Naive B cell (primary cell): ENCODE measurements around the gene MYG1. TPM values are rescaled to one million over a fixed set of nuclear protein-coding genes. Genes with fewer than 3 reads are reported as not detected.
"Not testable (repeated sequence)": the region's sequence is repeated elsewhere in the genome, so short reads cannot be mapped to it uniquely, and the experiment has no call there.

Experiments
- ATAC-seq, 2 donors: fragments of 150-1000 bp; cut with Tn5 transposase; 2 replicates each; pipeline ENCODE4 v1.10.0; 2021; ENCODE audit warnings: low read depth in 2 of 2, mild to moderate bottlenecking in 2 of 2, moderate library complexity in 2 of 2
- DNase-seq: peaks from one replicate; pipeline ENCODE4 v3.0.0; 2022
- H3K27ac Mint-ChIP-seq, 6 donors: one replicate each; pipeline ENCODE4 v1.8.0; 2020 to 2022; ENCODE audit warnings: mild to moderate bottlenecking in 6 of 6, mixed read lengths in 6 of 6, moderate library complexity in 5 of 6, inconsistent platforms in 2 of 6
- H3K27me3 Mint-ChIP-seq, 3 donors: one replicate each; pipeline ENCODE4 v1.8.0; 2021 to 2022; ENCODE audit warnings: mixed read lengths in 3 of 3, mild to moderate bottlenecking in 1 of 3
- H3K36me3 Mint-ChIP-seq, 2 donors: one replicate each; pipeline ENCODE4 v1.8.0; 2020 to 2022; ENCODE audit warnings: mixed read lengths in 2 of 2, inconsistent platforms in 1 of 2, mild to moderate bottlenecking in 1 of 2
- H3K4me1 Mint-ChIP-seq, 3 donors: one replicate each; pipeline ENCODE4 v1.8.0; 2020 to 2022; ENCODE audit warnings: mixed read lengths in 3 of 3, inconsistent platforms in 1 of 3, mild to moderate bottlenecking in 1 of 3, moderate library complexity in 1 of 3
- H3K4me3 Mint-ChIP-seq, 8 donors: one replicate each; pipeline ENCODE4 v1.8.0; 2020 to 2022; ENCODE audit warnings: mild to moderate bottlenecking in 8 of 8, mixed read lengths in 8 of 8, moderate library complexity in 8 of 8, inconsistent platforms in 2 of 8
- H3K9me3 Mint-ChIP-seq, 7 donors: one replicate each; pipeline ENCODE4 v1.8.0; 2020 to 2022; ENCODE audit warnings: mixed read lengths in 7 of 7, mild to moderate bottlenecking in 5 of 7, inconsistent platforms in 2 of 7, moderate library complexity in 1 of 7
- polyA plus RNA-seq, 6 donors: library from polyadenylated mRNA; unstranded; fragments of 300-500 nt; fragmentation: Illumina TruSeq; gene quantifications; one replicate each; pipeline ENCODE4 v1.2.3, GENCODE V29; 2021; ENCODE audit warnings: low read depth in 6 of 6

The MYG1 gene
- polyA plus RNA-seq, 6 donors from 2014 or later, result 52.3 to 94.2 (median 60.4) TPM

GRCh38 chr12:53324779-53325510, 25.4 kb downstream of the MYG1 start:
- Mint-ChIP-seq H3K4me3 (peak overlapping the region; percentile 85 to 99 (median 94)), H3K36me3 (peaks cover 0 to 4% of the 10 kb centered on the region in 2 donors), H3K4me1 (peaks cover 31 to 47% (median 43%) of the 10 kb centered on the region in 3 donors), H3K27me3 (peaks cover 8 to 23% (median 18%) of the 10 kb centered on the region in 3 donors), H3K27ac (peak overlapping the region; percentile 93 to 99 (median 97)), H3K9me3 (no peaks in the 10 kb centered on the region)
- DNase-seq (peak; percentile 81), ATAC-seq (peak; percentile 58)

DNA sequence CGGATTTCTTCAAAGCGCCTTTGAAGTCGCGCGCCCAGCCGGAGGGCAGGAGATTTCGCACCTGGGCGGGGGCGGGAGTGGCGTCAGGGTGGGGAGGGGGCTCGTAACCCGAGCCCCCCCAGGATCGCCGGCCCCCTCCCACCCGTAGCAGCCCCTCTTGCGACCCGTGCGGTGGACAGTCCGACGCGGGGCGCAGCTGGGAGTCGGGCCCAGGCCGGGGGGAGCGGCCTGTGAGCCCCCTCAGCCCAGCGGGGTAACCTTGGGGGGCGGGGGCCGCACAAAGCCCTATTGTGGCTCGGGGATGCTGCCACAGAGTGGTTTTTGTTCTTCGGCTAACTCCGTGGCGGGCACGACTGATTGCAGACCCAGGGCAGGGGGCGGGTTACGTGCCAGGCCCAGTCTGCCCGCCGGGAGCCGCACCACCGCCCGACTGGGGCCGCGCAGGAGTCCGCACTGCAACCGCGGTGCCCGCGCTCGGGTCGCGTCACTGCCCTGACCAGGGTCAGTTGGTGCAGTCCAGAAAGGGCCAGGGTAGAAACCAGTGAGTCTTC, 26.1 kb downstream of the MYG1 start:
- Mint-ChIP-seq H3K36me3 (peaks cover 0 to 4% of the 10 kb centered on the region in 2 donors), H3K4me1 (peaks cover 25 to 42% (median 37%) of the 10 kb centered on the region in 3 donors), H3K27me3 (peaks cover 8 to 24% (median 23%) of the 10 kb centered on the region in 3 donors), H3K9me3 (no peaks in the 10 kb centered on the region), H3K27ac (peak overlapping the region in 1 of 6 donors; percentile 93), H3K4me3 (peak overlapping the region; percentile 85 to 99 (median 92))
- DNase-seq (no peak), ATAC-seq (no peak)

- Mint-ChIP-seq H3K36me3 (no peaks in the 10 kb centered on the region), H3K4me1 (peaks cover 16 to 31% (median 26%) of the 10 kb centered on the region in 3 donors), H3K27ac (peak overlapping the region in 2 of 6 donors; percentile 24 to 82), H3K4me3 (peak overlapping the region; percentile 79 to 91 (median 87)), H3K27me3 (peaks cover 8 to 28% (median 24%) of the 10 kb centered on the region in 3 donors), H3K9me3 (no peaks in the 10 kb centered on the region)
- no peak for DNase-seq
- ATAC-seq, result no peak
These were observed 27.1 kb downstream of the MYG1 start for GRCh38 chr12:53326460-53327185.

DNA sequence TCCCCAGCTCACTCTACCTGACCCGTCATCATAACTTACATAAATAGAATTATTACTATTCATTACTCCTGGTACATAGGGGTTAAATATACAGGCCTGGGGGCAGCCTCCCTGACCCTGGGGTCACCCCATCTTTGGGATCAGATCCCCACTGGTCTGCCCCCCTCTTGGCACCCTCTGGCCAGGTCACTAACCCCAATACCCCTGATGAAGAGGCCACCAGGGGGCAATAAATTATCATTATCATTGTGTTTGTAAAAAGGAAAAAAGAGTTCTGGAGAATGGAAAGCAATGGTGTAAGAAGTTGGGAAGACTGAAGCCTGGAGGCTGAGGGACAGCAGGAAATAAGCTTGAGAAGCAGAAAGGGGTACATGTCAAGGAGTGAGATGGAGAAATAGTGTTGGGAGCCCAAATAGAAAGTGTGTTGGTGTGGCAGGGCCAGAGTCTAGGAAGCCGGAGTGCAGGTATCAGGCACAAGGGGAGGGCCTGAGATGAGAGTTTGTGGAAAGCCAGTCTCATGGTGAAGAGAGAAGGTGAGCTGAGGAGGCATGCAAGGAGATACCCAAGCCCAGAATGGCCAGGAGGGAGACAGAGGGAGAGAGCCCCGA, 28.0 kb downstream of the MYG1 start:
- ATAC-seq (no peak), DNase-seq (no peak)
- peaks cover 16 to 27% (median 24%) of the 10 kb centered on the region in 3 donors for H3K4me1 Mint-ChIP-seq
- peak overlapping the region in 6 of 8 donors; percentile 2 to 89 (median 74) for H3K4me3 Mint-ChIP-seq
- no peaks in the 10 kb centered on the region for H3K9me3 Mint-ChIP-seq
- peaks cover 8 to 37% (median 33%) of the 10 kb centered on the region in 3 donors for H3K27me3 Mint-ChIP-seq
- no peaks in the 10 kb centered on the region for H3K36me3 Mint-ChIP-seq
- peak overlapping the region in 1 of 6 donors; percentile 63 for H3K27ac Mint-ChIP-seq

DNA sequence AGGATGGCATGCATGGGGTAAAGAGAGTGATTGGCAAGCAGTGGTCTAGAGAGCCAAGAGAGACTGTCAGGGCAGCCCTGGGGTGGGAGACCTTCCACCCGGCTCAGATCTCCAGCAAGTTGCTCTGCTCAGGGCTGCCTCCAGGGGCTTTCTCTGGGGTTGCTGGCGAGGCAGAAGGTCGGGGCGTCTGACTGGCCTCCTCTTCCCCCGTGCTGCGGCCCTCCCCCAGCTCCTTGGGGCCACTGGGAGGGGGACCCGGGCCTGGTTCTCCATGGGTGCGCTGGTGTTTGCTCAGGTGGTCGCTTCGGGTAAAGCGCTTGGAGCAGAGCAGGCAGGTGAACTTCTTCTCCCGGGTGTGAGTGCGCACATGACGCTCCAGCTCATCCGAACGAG, 28.5 kb downstream of the MYG1 start:
- peaks cover 8 to 39% (median 37%) of the 10 kb centered on the region in 3 donors for H3K27me3 Mint-ChIP-seq
- no peak for DNase-seq
- no peaks in the 10 kb centered on the region for H3K9me3 Mint-ChIP-seq
- ATAC-seq, result no peak
- peak overlapping the region in 1 of 8 donors; percentile 37 for H3K4me3 Mint-ChIP-seq
- peaks cover 16 to 24% (median 23%) of the 10 kb centered on the region in 3 donors for H3K4me1 Mint-ChIP-seq
- H3K27ac Mint-ChIP-seq, result no peak overlapping the region
- no peaks in the 10 kb centered on the region for H3K36me3 Mint-ChIP-seq

DNA sequence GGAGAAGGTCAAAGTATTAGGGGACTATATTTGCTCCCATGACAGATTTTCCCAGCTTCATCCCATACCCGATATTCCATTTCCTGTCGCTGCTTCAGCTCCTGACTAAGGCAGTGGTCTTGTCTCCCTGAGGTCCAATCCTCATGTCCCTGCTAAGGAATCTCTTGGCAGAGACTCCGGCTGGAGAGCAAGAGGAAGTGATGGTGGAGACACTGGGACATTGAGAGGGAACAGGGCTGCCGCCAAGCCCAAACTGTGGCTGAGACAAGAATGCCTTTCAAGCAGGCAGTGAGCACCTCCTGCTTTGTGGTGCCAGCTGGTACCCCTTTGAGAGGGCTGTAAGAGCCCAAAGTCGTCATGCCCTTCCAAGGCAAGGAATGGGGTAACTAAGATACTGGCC, 31.2 kb downstream of the MYG1 start:
- H3K27ac Mint-ChIP-seq, result no peak overlapping the region
- peaks cover 16 to 64% (median 62%) of the 10 kb centered on the region in 3 donors for H3K27me3 Mint-ChIP-seq
- no peak overlapping the region for H3K4me3 Mint-ChIP-seq
- DNase-seq, result no peak
- no peaks in the 10 kb centered on the region for H3K36me3 Mint-ChIP-seq
- no peak for ATAC-seq
- no peaks in the 10 kb centered on the region for H3K9me3 Mint-ChIP-seq
- peaks cover 5 to 11% (median 11%) of the 10 kb centered on the region in 3 donors for H3K4me1 Mint-ChIP-seq

DNA sequence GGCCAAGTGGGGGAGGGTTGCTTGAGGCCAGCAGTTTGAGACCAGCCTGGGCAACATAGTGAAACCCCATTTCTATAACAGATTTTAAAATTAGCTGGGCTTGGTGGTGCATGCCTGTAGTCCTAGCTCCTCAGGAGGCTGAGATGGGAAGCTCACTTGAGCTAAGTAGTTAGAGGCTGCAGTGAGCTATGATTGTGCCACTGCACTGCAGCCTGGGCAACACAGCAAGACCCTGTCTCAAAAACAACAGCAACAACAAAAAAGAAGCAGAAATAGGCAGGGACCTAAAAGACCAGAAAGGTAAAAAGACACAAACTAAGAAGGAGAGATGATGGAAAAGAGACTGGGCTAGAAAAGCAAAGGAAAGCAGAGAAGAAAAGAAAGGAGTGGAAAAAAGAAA, 32.8 kb downstream of the MYG1 start:
- Mint-ChIP-seq H3K4me1 (peaks cover 11 to 14% (median 12%) of the 10 kb centered on the region in 3 donors), H3K27me3 (peaks cover 24 to 79% (median 76%) of the 10 kb centered on the region in 3 donors), H3K27ac (peak overlapping the region in 1 of 6 donors; percentile 17)
- not testable (repeated sequence) for H3K4me3 Mint-ChIP-seq, ATAC-seq, H3K36me3 Mint-ChIP-seq, DNase-seq, H3K9me3 Mint-ChIP-seq

GRCh38 chr12:53332744-53333143, 33.2 kb downstream of the MYG1 start:
- Mint-ChIP-seq H3K36me3 (peaks cover 2 to 4% of the 10 kb centered on the region in 2 donors), H3K4me1 (peaks cover 10 to 13% (median 10%) of the 10 kb centered on the region in 3 donors), H3K9me3 (no peaks in the 10 kb centered on the region), H3K4me3 (no peak overlapping the region), H3K27ac (no peak overlapping the region), H3K27me3 (peaks cover 23 to 79% (median 76%) of the 10 kb centered on the region in 3 donors)
- DNase-seq (no peak), ATAC-seq (no peak)

DNA sequence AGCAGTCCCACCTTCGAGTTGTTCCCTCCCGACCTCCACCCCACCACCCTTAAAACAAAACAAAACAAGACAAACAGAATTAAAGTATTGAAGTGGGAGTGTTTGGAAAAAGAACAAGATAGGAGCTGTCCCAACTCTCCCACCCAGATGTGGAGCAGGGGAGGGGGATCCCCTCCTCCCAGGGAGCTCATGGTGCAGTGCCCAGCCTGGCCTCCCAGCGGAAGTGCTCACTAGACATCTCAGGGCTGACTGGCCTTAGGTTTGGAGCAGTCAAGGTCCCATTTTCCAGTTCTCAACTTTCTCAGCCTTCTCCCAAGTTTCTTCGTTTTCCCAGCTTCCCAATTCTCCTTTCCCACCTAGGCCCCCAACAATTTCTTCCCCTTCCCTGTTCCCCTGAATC, 33.8 kb downstream of the MYG1 start:
- no peak overlapping the region for H3K4me3 Mint-ChIP-seq
- no peak for DNase-seq
- H3K4me1 Mint-ChIP-seq, result peaks cover 12 to 18% (median 15%) of the 10 kb centered on the region in 3 donors
- peak overlapping the region in 1 of 6 donors; percentile 42 for H3K27ac Mint-ChIP-seq
- H3K9me3 Mint-ChIP-seq, result no peaks in the 10 kb centered on the region
- ATAC-seq, result no peak
- peaks cover 28 to 83% (median 78%) of the 10 kb centered on the region in 3 donors for H3K27me3 Mint-ChIP-seq
- peaks cover 5 to 8% of the 10 kb centered on the region in 2 donors for H3K36me3 Mint-ChIP-seq

DNA sequence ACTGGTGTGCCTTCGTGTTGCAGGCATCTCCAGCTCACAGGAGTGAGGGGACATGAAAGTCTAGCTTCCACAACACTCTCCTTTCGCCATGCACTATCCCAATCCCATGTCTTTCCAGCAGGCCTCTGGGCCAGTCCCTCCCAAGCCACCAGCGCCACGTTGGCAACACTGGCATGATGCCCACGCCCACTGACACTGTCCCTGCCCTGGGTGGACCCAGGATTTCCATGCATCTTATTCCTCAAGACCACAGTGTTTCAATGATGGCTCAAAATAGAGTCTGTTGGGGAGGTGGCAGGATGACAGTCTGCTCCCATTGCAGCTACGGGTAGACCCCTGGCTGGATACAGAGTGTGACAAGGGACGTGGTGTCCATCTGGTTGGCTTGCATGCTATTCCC, 34.4 kb downstream of the MYG1 start:
- Mint-ChIP-seq H3K9me3 (no peaks in the 10 kb centered on the region), H3K27ac (no peak overlapping the region), H3K27me3 (peaks cover 31 to 83% (median 79%) of the 10 kb centered on the region in 3 donors), H3K4me3 (no peak overlapping the region), H3K4me1 (peaks cover 12 to 20% (median 17%) of the 10 kb centered on the region in 3 donors), H3K36me3 (peaks cover 5 to 8% of the 10 kb centered on the region in 2 donors)
- DNase-seq, result no peak
- ATAC-seq, result no peak

GRCh38 chr12:53334822-53335221, 35.3 kb downstream of the MYG1 start:
- H3K27me3 Mint-ChIP-seq, result peaks cover 29 to 79% (median 70%) of the 10 kb centered on the region in 3 donors
- no peak for DNase-seq
- peak overlapping the region in 2 of 6 donors; percentile 17 to 86 for H3K27ac Mint-ChIP-seq

DNA sequence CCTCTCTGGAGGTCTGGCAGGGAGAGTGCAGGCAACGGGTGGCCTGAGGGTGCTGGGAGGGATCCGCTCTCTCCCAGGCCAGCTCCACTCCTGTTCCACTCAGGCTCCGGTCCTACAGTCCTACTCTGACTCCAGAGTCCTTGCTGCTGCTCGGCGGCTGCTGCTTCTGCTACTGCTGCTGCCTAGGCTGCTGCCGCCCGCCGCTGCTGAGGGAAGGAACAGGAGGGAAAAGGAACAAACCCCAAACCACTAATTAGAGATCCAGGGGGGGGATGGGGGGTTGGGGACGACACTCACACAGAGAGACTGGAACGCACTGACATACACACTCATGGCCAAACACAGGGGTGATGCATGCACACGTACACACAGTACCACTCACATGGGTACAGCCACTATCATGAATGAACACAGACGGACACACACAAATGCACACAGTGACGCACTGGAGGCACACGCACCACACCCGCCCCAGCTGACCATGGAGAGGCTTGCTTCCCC, 36.7 kb downstream of the MYG1 start, which contains the start of gene SP7:
Gene SP7, minus strand, starts transcription at position 174 of the 501 bp plus-strand sequence. CDS start 708 bp downstream, outside the sequence.
- Mint-ChIP-seq H3K9me3 (no peaks in the 10 kb centered on the region), H3K27me3 (peaks cover 38 to 79% (median 78%) of the 10 kb centered on the region in 3 donors), H3K4me3 (peak within 1 kb of the TSS in 2 of 8 donors; percentile 21 to 47), H3K4me1 (peaks cover 12 to 20% (median 17%) of the 10 kb centered on the region in 3 donors), H3K36me3 (peaks cover 5 to 8% of the 10 kb centered on the region in 2 donors), H3K27ac (peak within 1 kb of the TSS; percentile 53 to 97 (median 82))
- ATAC-seq, result peak; percentile 95 to 96
- DNase-seq, result peak; percentile 53

More at GRCh38 chr12:53334822-53335221, 35.3 kb downstream of the MYG1 start:
- H3K9me3 Mint-ChIP-seq, result no peaks in the 10 kb centered on the region
- H3K4me1 Mint-ChIP-seq, result peaks cover 12 to 20% (median 17%) of the 10 kb centered on the region in 3 donors
- H3K36me3 Mint-ChIP-seq, result peaks cover 5 to 8% of the 10 kb centered on the region in 2 donors
- no peak for ATAC-seq
- no peak overlapping the region for H3K4me3 Mint-ChIP-seq
